IMR-90 (cell line): ENCODE measurements around the gene NKG7. TPM values are rescaled to one million over a fixed set of nuclear protein-coding genes. Genes with fewer than 3 reads are reported as not detected.

Experiments used
- ATAC-seq: fragments of 200-7000 bp; cut with Tn5 transposase; 2 replicates; pipeline ENCODE4 v1.9.1; 2020; ENCODE audit warnings: low read depth, mild to moderate bottlenecking, moderate library complexity
- BruUV-seq: library from RNA; stranded (reverse); fragments of 400-500 nt; replicated peaks from 2 replicates; lab custom pipeline; 2021; lab: Mats Ljungman, UMichigan
- CTCF ChIA-PET: fragments of 300-600 bp; formaldehyde crosslinking; extraction: SDS; loops from one replicate; lab custom pipeline; 2021; ENCODE audit warnings: antibody characterized with exemption; lab: Yijun Ruan, JAX
- POLR2A ChIA-PET: fragments of 300-600 bp; sonication (Branson Sonifier 250); formaldehyde crosslinking; loops from one replicate; lab custom pipeline; 2022; ENCODE audit warnings: antibody characterized with exemption; ENCODE audit not compliant: unreplicated experiment; lab: Charles Lee
- DNase-seq: peaks from one replicate; pipeline ENCODE4 v3.0.0; 2013
- H2AFZ ChIP-seq: replicated peaks from 2 replicates; pipeline ENCODE3; 2013; ENCODE audit warnings: low read length, mild to moderate bottlenecking; ENCODE audit not compliant: poor library complexity
- H2AK5ac ChIP-seq: 2 replicates; pipeline ENCODE4 v1.6.1; 2013; ENCODE audit warnings: low read depth, low read length, inconsistent platforms
- H2AK9ac ChIP-seq: replicated peaks from 2 replicates; pipeline ENCODE3; 2013; ENCODE audit warnings: mild to moderate bottlenecking, low read depth, low read length, moderate library complexity; ENCODE audit not compliant: poor library complexity
- H2BK120ac ChIP-seq: 2 replicates; pipeline ENCODE4 v1.6.1; 2013; ENCODE audit warnings: low read depth, low read length, inconsistent platforms
- H2BK15ac ChIP-seq: 3 replicates; pipeline ENCODE4 v1.6.1; 2013; ENCODE audit warnings: low read depth, low read length, inconsistent platforms
- H2BK20ac ChIP-seq: 2 replicates; pipeline ENCODE4 v1.6.1; 2013; ENCODE audit warnings: low read depth, mild to moderate bottlenecking, inconsistent platforms, low read length, moderate library complexity
- H2BK5ac ChIP-seq: 2 replicates; pipeline ENCODE4 v1.6.1; 2013; ENCODE audit warnings: mild to moderate bottlenecking, low read depth, low read length, inconsistent platforms; ENCODE audit not compliant: poor library complexity, severe bottlenecking
- H3K14ac ChIP-seq: replicated peaks from 2 replicates; pipeline ENCODE4 v1.6.1; 2013; ENCODE audit warnings: low read depth, low read length, inconsistent platforms
- H3K18ac ChIP-seq: 2 replicates; pipeline ENCODE4 v1.6.1; 2013; ENCODE audit warnings: low read depth, low read length, control low read depth
- H3K23ac ChIP-seq: 2 replicates; pipeline ENCODE4 v1.6.1; 2013; ENCODE audit warnings: low read depth, low read length, inconsistent platforms
- H3K27ac ChIP-seq: 2 replicates; pipeline ENCODE4 v1.5.1; 2013; ENCODE audit warnings: mild to moderate bottlenecking, control low read depth, low read length; ENCODE audit not compliant: insufficient read depth
- H3K27me3 ChIP-seq: 2 replicates; pipeline ENCODE4 v1.6.1; 2013; ENCODE audit warnings: low read length; ENCODE audit not compliant: control insufficient read depth, insufficient read depth
- H3K36me3 ChIP-seq: 2 replicates; pipeline ENCODE4 v1.6.1; 2013; ENCODE audit warnings: low read length, mixed read lengths; ENCODE audit not compliant: control insufficient read depth, insufficient read depth
- H3K4ac ChIP-seq: 2 replicates; pipeline ENCODE4 v1.6.1; 2013; ENCODE audit warnings: low read depth, low read length, inconsistent platforms
- H3K4me1 ChIP-seq: 2 replicates; pipeline ENCODE4 v1.6.1; 2013; ENCODE audit warnings: low read length, mixed read lengths; ENCODE audit not compliant: control insufficient read depth, insufficient read depth
- H3K4me2 ChIP-seq: 2 replicates; pipeline ENCODE4 v1.6.1; 2013; ENCODE audit warnings: low read depth, mild to moderate bottlenecking, control low read depth, low read length, moderate library complexity
- H3K4me3 ChIP-seq: 2 replicates; pipeline ENCODE4 v1.5.1; 2013; ENCODE audit warnings: low read depth, mild to moderate bottlenecking, control low read depth, low read length, moderate library complexity; ENCODE audit not compliant: insufficient read depth
- H3K56ac ChIP-seq: 2 replicates; pipeline ENCODE4 v1.6.1; 2013; ENCODE audit warnings: low read length, inconsistent platforms; ENCODE audit not compliant: insufficient read depth; ENCODE audit errors: extremely low read depth
- H3K79me1 ChIP-seq, 2 experiments: 2 replicates each; pipeline ENCODE4 v1.6.1; 2013; ENCODE audit warnings: low read length in 2 of 2, inconsistent platforms in 1 of 2, low read depth in 1 of 2
- H3K9ac ChIP-seq: 2 replicates; pipeline ENCODE4 v1.6.1; 2013; ENCODE audit warnings: low read depth, low read length, control low read depth
- H3K9me1 ChIP-seq: 2 replicates; pipeline ENCODE4 v1.6.1; 2013; ENCODE audit warnings: low read length, inconsistent platforms; ENCODE audit not compliant: insufficient read depth
- H3K9me3 ChIP-seq: 2 replicates; pipeline ENCODE4 v1.6.1; 2013; ENCODE audit warnings: low read length; ENCODE audit not compliant: control insufficient read depth, insufficient read depth
- H4K20me1 ChIP-seq: 2 replicates; pipeline ENCODE4 v1.6.1; 2013; ENCODE audit warnings: low read length, inconsistent platforms; ENCODE audit not compliant: insufficient read depth
- H4K5ac ChIP-seq: 2 replicates; pipeline ENCODE4 v1.6.1; 2013; ENCODE audit warnings: mild to moderate bottlenecking, low read depth, low read length, control low read depth
- H4K8ac ChIP-seq, 2 experiments: 2 replicates each; pipeline ENCODE4 v1.6.1; 2013; ENCODE audit warnings: low read depth in 2 of 2, low read length in 2 of 2, control low read depth in 1 of 2, inconsistent platforms in 1 of 2
- H4K91ac ChIP-seq: 2 replicates; pipeline ENCODE4 v1.6.1; 2013; ENCODE audit warnings: low read depth, low read length, inconsistent platforms; ENCODE audit not compliant: insufficient read depth
- BHLHE40 ChIP-seq: fragments of 150-350 bp; IDR thresholded peaks from 2 replicates; pipeline ENCODE4 v1.6.1; 2016; ENCODE audit warnings: mild to moderate bottlenecking, low read depth, low read length
- CTCF ChIP-seq: conservative IDR thresholded peaks from 2 replicates; pipeline ENCODE4 v1.5.1; 2012; ENCODE audit warnings: mild to moderate bottlenecking, low read depth, low read length, improper control_type of control experiment
- FOS ChIP-seq: fragments of 150-350 bp; IDR thresholded peaks from 2 replicates; pipeline ENCODE4 v1.6.1; 2016; ENCODE audit warnings: low read depth, low read length
- MXI1 ChIP-seq: IDR thresholded peaks from 2 replicates; pipeline ENCODE4 v1.6.1; 2012; ENCODE audit warnings: low read depth, mild to moderate bottlenecking, low read length, moderate library complexity, borderline replicate concordance
- POLR2A ChIP-seq: IDR thresholded peaks from 2 replicates; pipeline ENCODE4 v1.6.1; 2012; ENCODE audit warnings: mild to moderate bottlenecking, low read depth, low read length
- RAD21 ChIP-seq: IDR thresholded peaks from 2 replicates; pipeline ENCODE4 v1.6.1; 2012; ENCODE audit warnings: low read length, improper control_type of control experiment
- RCOR1 ChIP-seq: IDR thresholded peaks from 2 replicates; pipeline ENCODE4 v1.6.1; 2012; ENCODE audit warnings: mild to moderate bottlenecking, low read length, improper control_type of control experiment; ENCODE audit not compliant: insufficient replicate concordance
- RFX5 ChIP-seq: IDR thresholded peaks from 2 replicates; pipeline ENCODE4 v1.8.0; 2012; ENCODE audit warnings: low read depth, mild to moderate bottlenecking, low read length, moderate library complexity
- USF2 ChIP-seq: fragments of 150-350 bp; IDR thresholded peaks from 2 replicates; pipeline ENCODE4 v1.6.1; 2017; ENCODE audit warnings: mild to moderate bottlenecking, antibody characterized with exemption, low read length, low read depth
- WGBS, 2 experiments: methylation state at CpG; one replicate each; pipeline versions ENCODE4 v1.1.5 to v1.1.7; 2013; ENCODE audit warnings: missing lambda C conversion rate in 2 of 2; ENCODE audit not compliant: insufficient read length in 1 of 2; ENCODE audit errors: extremely low coverage in 2 of 2; 5-methylcytosine and 5-hydroxymethylcytosine counted together
- dilution Hi-C: fragments of 300-500 bp; cut with HindIII; formaldehyde crosslinking; loops from one replicate; pipeline ENCODE4 v1.14.3; 2018; ENCODE audit warnings: low sequenced_read_pairs; ENCODE audit not compliant: unreplicated experiment
- in situ Hi-C: fragments of 300-500 bp; cut with MboI; formaldehyde crosslinking; loops from 3 replicates; pipeline ENCODE4 v1.14.3; 2019; ENCODE audit warnings: low sequenced_read_pairs, inconsistent platforms, mixed read lengths
- intact Hi-C: fragments of 100-400 bp; cut with micrococcal nuclease; formaldehyde crosslinking; loops from 2 replicates; pipeline ENCODE4 v1.10.0; 2022
- polyA plus RNA-seq, 3 experiments: library from polyadenylated mRNA; depleted of rRNA; stranded (reverse); fragments of >200 nt; gene quantifications; 2 replicates each; pipeline ENCODE4 v1.2.3, GENCODE V29; 2012; ENCODE audit warnings: low replicate concordance in 1 of 3
- total RNA-seq: library from RNA; depleted of rRNA; stranded (reverse); fragments of >200 nt; gene quantifications from 2 replicates; pipeline ENCODE4 v1.2.3, GENCODE V29; 2012

NKG7 gene
- total and polyA plus RNA-seq, 2 of the 4 experiments (the other 2 are of a cell fraction): not detected

- TF ChIP-seq CTCF: no peak
- no peak for TF ChIP-seq USF2
- TF ChIP-seq POLR2A: no peak
- no peak for TF ChIP-seq RFX5
- no peak for TF ChIP-seq FOS
- TF ChIP-seq RCOR1: no peak
- TF ChIP-seq RAD21: no peak
- TF ChIP-seq MXI1: no peak
- no peak for TF ChIP-seq BHLHE40
- no peaks in the 10 kb centered on the region for H4K20me1 ChIP-seq
- H3K4me2 ChIP-seq: no peak within 1 kb of the TSS
- H4K8ac ChIP-seq: no peak within 1 kb of the TSS; a peak in 1 of 4 replicates
- ATAC-seq (no peak), DNase-seq (no peak)
- BruUV-seq: no TSS peak
- ChIA-PET CTCF (no interaction called here), POLR2A (no interaction called here)
- no peaks in the 10 kb centered on the region for H3K79me1 ChIP-seq
- intact Hi-C loops: no loop called here
- H2AFZ ChIP-seq: no peak within 1 kb of the TSS
- no peak within 1 kb of the TSS for H2AK9ac ChIP-seq
- H3K23ac ChIP-seq: no peak within 1 kb of the TSS
- H3K4me3 ChIP-seq: no peak within 1 kb of the TSS
- no peak within 1 kb of the TSS for H2BK20ac ChIP-seq
- no peak within 1 kb of the TSS for H3K27ac ChIP-seq
- no peak within 1 kb of the TSS for H4K91ac ChIP-seq
- in situ Hi-C loops: no loop called here
- H3K9ac ChIP-seq: no peak within 1 kb of the TSS
- H3K14ac ChIP-seq: no peak within 1 kb of the TSS
- no peaks in the 10 kb centered on the region for H3K4me1 ChIP-seq
- H3K56ac ChIP-seq: no peak within 1 kb of the TSS
- H3K9me3 ChIP-seq: no peaks in the 10 kb centered on the region
- no peak within 1 kb of the TSS for H2BK5ac ChIP-seq
- no peak within 1 kb of the TSS for H4K5ac ChIP-seq
- no peaks in the 10 kb centered on the region for H3K27me3 ChIP-seq
- no peak within 1 kb of the TSS for H3K18ac ChIP-seq
- dilution Hi-C loops: no loop called here
- no peak within 1 kb of the TSS for H2AK5ac ChIP-seq
- no peak within 1 kb of the TSS for H2BK15ac ChIP-seq
- no peak within 1 kb of the TSS for H2BK120ac ChIP-seq
- H3K9me1 ChIP-seq: peaks cover 4% of the 10 kb centered on the region; the same call in 1 of the 2 replicates
- no CpG with 5 or more reads among the region's 3 CpGs for WGBS, 2 experiments
- 0 out of 2 replicates have a peak within 1 kb of the TSS, but pooled peaks have one; percentile 48 for H3K4ac ChIP-seq
- H3K36me3 ChIP-seq: peaks cover 13% of the 10 kb centered on the region
Measured at GRCh38 chr19:51341976-51342580, 30.4 kb downstream of the NKG7 start, which contains the start of gene VSIG10L. TSS of gene VSIG10L (minus strand) at chr19:51342139. CDS start at chr19:51342124, 15 bp downstream.
